Fibroblast of lung (primary cell): ENCODE results near the gene PPP1R1C. TPM values are rescaled to one million over a fixed set of nuclear protein-coding genes. Genes with fewer than 3 reads are reported as not detected.

Source experiments
- DNase-seq, 2 donors: peaks; one replicate each; pipeline versions ENCODE4 v3.0.0 to v3.0.0-alpha.2; 2010; ENCODE audit warnings: low read depth in 2 of 2
- H2AFZ ChIP-seq: 2 replicates; pipeline ENCODE4 v1.5.1; 2012; ENCODE audit warnings: low read length, control low read depth, inconsistent platforms
- H3K27ac ChIP-seq: 2 replicates; pipeline ENCODE4 v1.5.1; 2011; ENCODE audit warnings: low read length, control low read depth; ENCODE audit not compliant: insufficient read depth
- H3K27me3 ChIP-seq: 2 replicates; pipeline ENCODE4 v1.5.1; 2011; ENCODE audit warnings: mild to moderate bottlenecking, low read length; ENCODE audit not compliant: control insufficient read depth, insufficient read depth
- H3K36me3 ChIP-seq: 2 replicates; pipeline ENCODE4 v1.5.1; 2011; ENCODE audit warnings: low read length; ENCODE audit not compliant: control insufficient read depth, insufficient read depth
- H3K4me1 ChIP-seq: 2 replicates; pipeline ENCODE4 v1.5.1; 2011; ENCODE audit warnings: low read length; ENCODE audit not compliant: control insufficient read depth, insufficient read depth; ENCODE audit errors: extremely low read depth
- H3K4me2 ChIP-seq: 2 replicates; pipeline ENCODE4 v1.5.1; 2011; ENCODE audit warnings: low read length, control low read depth; ENCODE audit not compliant: insufficient read depth; ENCODE audit errors: extremely low read depth
- H3K4me3 ChIP-seq, 4 experiments: fragments of 200-600 bp in 1 of 4; sonication (generic) in 1 of 4; replicated peaks in 1 of 4; 2 replicates each; pipeline ENCODE4 v1.5.1; 2011 to 2016; ENCODE audit warnings: low read length in 4 of 4, low read depth in 3 of 4, mild to moderate bottlenecking in 3 of 4, control low read depth in 2 of 4, inconsistent platforms in 1 of 4, mixed read lengths in 1 of 4; ENCODE audit not compliant: insufficient read depth in 1 of 4; ENCODE audit errors: control extremely low read depth in 1 of 4
- H3K79me2 ChIP-seq: 2 replicates; pipeline ENCODE4 v1.5.1; 2012; ENCODE audit warnings: mild to moderate bottlenecking, low read length, inconsistent platforms; ENCODE audit not compliant: control insufficient read depth, insufficient read depth
- H3K9ac ChIP-seq: 2 replicates; pipeline ENCODE4 v1.5.1; 2011; ENCODE audit warnings: mild to moderate bottlenecking, low read length, control low read depth; ENCODE audit not compliant: insufficient read depth
- H3K9me3 ChIP-seq: 2 replicates; pipeline ENCODE4 v1.5.1; 2012; ENCODE audit warnings: low read depth, low read length; ENCODE audit not compliant: control insufficient read depth, insufficient read depth
- H4K20me1 ChIP-seq: 2 replicates; pipeline ENCODE4 v1.5.1; 2011; ENCODE audit warnings: low read length; ENCODE audit not compliant: control insufficient read depth, insufficient read depth; ENCODE audit errors: extremely low read depth
- CTCF ChIP-seq, 2 donors: IDR thresholded peaks in 1 of 2; conservative IDR thresholded peaks in 1 of 2; 1 replicate in 1 of 2; 2 replicates in 1 of 2; pipeline ENCODE4 v1.5.1; 2011 to 2012; ENCODE audit warnings: low read length in 2 of 2, control low read depth in 1 of 2, inconsistent platforms in 1 of 2, low read depth in 1 of 2, mild to moderate bottlenecking in 1 of 2
- EZH2 ChIP-seq: IDR thresholded peaks from 2 replicates; pipeline ENCODE4 v1.5.1; 2012; ENCODE audit warnings: low read length, control low read depth, mild to moderate bottlenecking; ENCODE audit errors: missing control alignments
- polyA plus RNA-seq, 2 donors: library from polyadenylated mRNA; depleted of rRNA in 1 of 2; stranded (reverse) in 1 of 2; unstranded in 1 of 2; fragments of >200 nt; gene quantifications; 2 replicates each; pipeline ENCODE4 v1.2.1, GENCODE V29; 2011 to 2012; ENCODE audit warnings: missing spikeins in 1 of 2
- total RNA-seq: library from RNA; depleted of rRNA; stranded (reverse); fragments of >200 nt; gene quantifications from 2 replicates; pipeline ENCODE4 v1.2.1, GENCODE V29; 2014

The PPP1R1C gene
- total and polyA plus RNA-seq, 2 donors (not counting 1 experiment from before 2014, with no cell fraction given) = 0.50 to 0.57 TPM

GRCh38 chr2:182080493-182080892 lies 94.8 kb downstream of the PPP1R1C start:
- Histone ChIP-seq H3K4me1 (peaks cover 2% of the 10 kb centered on the region), H2AFZ (no peak overlapping the region), H3K9me3 (no peaks in the 10 kb centered on the region), H3K4me3 (no peak overlapping the region), H3K79me2 (no peaks in the 10 kb centered on the region), H3K9ac (no peak overlapping the region), H3K27ac (no peak overlapping the region), H3K27me3 (no peaks in the 10 kb centered on the region), H3K4me2 (no peak overlapping the region), H3K36me3 (no peaks in the 10 kb centered on the region), H4K20me1 (no peaks in the 10 kb centered on the region)
- no peak for DNase-seq
- TF ChIP-seq CTCF (conservative IDR thresholded peaks at IDR 0.05 in 1 of 2, IDR thresholded peaks at IDR 0.05 in 1 of 2; ENCODE audit: low read depth in 1 of 2, low read length in 2 of 2) = no peak
- no peak for TF ChIP-seq EZH2

- TF ChIP-seq EZH2 = no peak
- TF ChIP-seq CTCF (conservative IDR thresholded peaks at IDR 0.05 in 1 of 2, IDR thresholded peaks at IDR 0.05 in 1 of 2; ENCODE audit: low read depth in 1 of 2, low read length in 2 of 2) = no peak
- Histone ChIP-seq H3K4me3 (no peak overlapping the region), H3K9ac (no peak overlapping the region), H3K9me3 (no peaks in the 10 kb centered on the region), H3K27ac (no peak overlapping the region), H4K20me1 (no peaks in the 10 kb centered on the region), H3K79me2 (no peaks in the 10 kb centered on the region), H3K36me3 (no peaks in the 10 kb centered on the region), H3K27me3 (no peaks in the 10 kb centered on the region), H3K4me1 (peaks cover 2% of the 10 kb centered on the region), H2AFZ (no peak overlapping the region), H3K4me2 (no peak overlapping the region)
- no peak for DNase-seq
These were observed 96.1 kb downstream of the PPP1R1C start for GRCh38 chr2:182081602-182082260.

- Histone ChIP-seq H3K9ac (no peak overlapping the region), H3K36me3 (no peaks in the 10 kb centered on the region), H3K4me3 (no peak overlapping the region), H4K20me1 (no peaks in the 10 kb centered on the region), H3K4me2 (no peak overlapping the region), H3K4me1 (no peaks in the 10 kb centered on the region), H3K27ac (no peak overlapping the region), H3K27me3 (no peaks in the 10 kb centered on the region), H3K79me2 (no peaks in the 10 kb centered on the region), H3K9me3 (no peaks in the 10 kb centered on the region), H2AFZ (no peak overlapping the region)
- TF ChIP-seq CTCF (conservative IDR thresholded peaks at IDR 0.05 in 1 of 2, IDR thresholded peaks at IDR 0.05 in 1 of 2; ENCODE audit: low read depth in 1 of 2, low read length in 2 of 2) = no peak
- no peak for TF ChIP-seq EZH2
- DNase-seq = peak in 1 of 2 donors; percentile 43
These were observed 103.1 kb downstream of the PPP1R1C start for GRCh38 chr2:182088681-182089320.
